CD4-positive, alpha-beta T cell treated with Interleukin-15 for 1 hour (primary cell): Measurements from ENCODE around the gene UBE2O.

Source experiments
- DNase-seq: peaks from one replicate; pipeline ENCODE4 v3.0.0-alpha.2; 2020

The UBE2O gene

GRCh38 chr17:76437467-76438402 lies 15.2 kb downstream of the UBE2O start:
- DNase-seq: no peak

- no peak for DNase-seq
Observed at GRCh38 chr17:76435751-76436150, 17.2 kb downstream of the UBE2O start.

- no peak for DNase-seq
Observed at GRCh38 chr17:76434870-76435269, 18.1 kb downstream of the UBE2O start.

- DNase-seq: no peak
Observed at GRCh38 chr17:76433693-76434092, 19.3 kb downstream of the UBE2O start.

GRCh38 chr17:76432712-76433336 lies 20.1 kb downstream of the UBE2O start:
- no peak for DNase-seq

GRCh38 chr17:76432004-76432403 lies 20.9 kb downstream of the UBE2O start:
- DNase-seq: no peak

GRCh38 chr17:76431509-76431908 lies 21.4 kb downstream of the UBE2O start:
- DNase-seq: no peak

- no peak for DNase-seq
Observed at GRCh38 chr17:76428511-76428910, 24.4 kb downstream of the UBE2O start.

GRCh38 chr17:76427501-76428231 lies 25.3 kb downstream of the UBE2O start:
- DNase-seq: peak; percentile 27

- DNase-seq: no peak
Observed at GRCh38 chr17:76426853-76427252, 26.1 kb downstream of the UBE2O start.

- DNase-seq: no peak
Observed at GRCh38 chr17:76422860-76423259, 30.1 kb downstream of the UBE2O start.

GRCh38 chr17:76422406-76422805 lies 30.5 kb downstream of the UBE2O start:
- no peak for DNase-seq

- DNase-seq: no peak
Observed at GRCh38 chr17:76421044-76421407, 31.9 kb downstream of the UBE2O start.

GRCh38 chr17:76420356-76421043 lies 32.5 kb downstream of the UBE2O start:
- no peak for DNase-seq

- DNase-seq: no peak
Observed at GRCh38 chr17:76419576-76420260, 33.2 kb downstream of the UBE2O start.

GRCh38 chr17:76417499-76418143 lies 35.3 kb downstream of the UBE2O start:
- DNase-seq: no peak

- no peak for DNase-seq
Observed at GRCh38 chr17:76416899-76417298, 36.1 kb downstream of the UBE2O start.

- no peak for DNase-seq
Observed at GRCh38 chr17:76416457-76416856, 36.5 kb downstream of the UBE2O start.

GRCh38 chr17:76415786-76416185 lies 37.2 kb downstream of the UBE2O start:
- no peak for DNase-seq

GRCh38 chr17:76414334-76415295 lies 38.3 kb downstream of the UBE2O start:
- no peak for DNase-seq

GRCh38 chr17:76411247-76411646 lies 41.7 kb downstream of the UBE2O start:
- DNase-seq: no peak
